Measurements from ENCODE around the gene DTX3. TPM values are rescaled to one million over a fixed set of nuclear protein-coding genes. Genes with fewer than 3 reads are reported as not detected.

The DTX3 gene
- total RNA-seq, 1 donor from 2014 or later, result 99.6 TPM

- DNase-seq, result no peak
- no peak for TF ChIP-seq CTCF (IDR thresholded peaks at IDR 0.05; ENCODE audit: partially characterized antibody, unreplicated experiment)
- no peaks in the 10 kb centered on the region for H3K4me1 Mint-ChIP-seq (ENCODE audit: low read depth, unreplicated experiment)
- H3K4me3 Mint-ChIP-seq (ENCODE audit: unreplicated experiment), result no peak overlapping the region
- H3K27me3 Mint-ChIP-seq (ENCODE audit: unreplicated experiment), result peaks cover 6% of the 10 kb centered on the region
- peaks cover 7% of the 10 kb centered on the region for H3K9me3 Mint-ChIP-seq (ENCODE audit: unreplicated experiment)
- H3K27ac Mint-ChIP-seq (ENCODE audit: unreplicated experiment), result no peak overlapping the region
- H3K36me3 Mint-ChIP-seq (ENCODE audit: unreplicated experiment), result peaks cover 18% of the 10 kb centered on the region
These were observed 32.5 kb upstream of the DTX3 start for GRCh38 chr12:57571926-57572762.

GRCh38 chr12:57574795-57575194, 29.8 kb upstream of the DTX3 start:
- DNase-seq, result no peak
- H3K27ac Mint-ChIP-seq (ENCODE audit: unreplicated experiment), result no peak overlapping the region
- H3K4me1 Mint-ChIP-seq (ENCODE audit: low read depth, unreplicated experiment), result no peaks in the 10 kb centered on the region
- no peak overlapping the region for H3K4me3 Mint-ChIP-seq (ENCODE audit: unreplicated experiment)
- peaks cover 16% of the 10 kb centered on the region for H3K36me3 Mint-ChIP-seq (ENCODE audit: unreplicated experiment)
- peaks cover 8% of the 10 kb centered on the region for H3K9me3 Mint-ChIP-seq (ENCODE audit: unreplicated experiment)
- peaks cover 10% of the 10 kb centered on the region for H3K27me3 Mint-ChIP-seq (ENCODE audit: unreplicated experiment)
- no peak for TF ChIP-seq CTCF (IDR thresholded peaks at IDR 0.05; ENCODE audit: partially characterized antibody, unreplicated experiment)

- no peaks in the 10 kb centered on the region for H3K4me1 Mint-ChIP-seq (ENCODE audit: low read depth, unreplicated experiment)
- H3K27me3 Mint-ChIP-seq (ENCODE audit: unreplicated experiment), result peaks cover 10% of the 10 kb centered on the region
- no peak for TF ChIP-seq CTCF (IDR thresholded peaks at IDR 0.05; ENCODE audit: partially characterized antibody, unreplicated experiment)
- peak overlapping the region; percentile 31 for H3K27ac Mint-ChIP-seq (ENCODE audit: unreplicated experiment)
- no peak for DNase-seq
- peaks cover 8% of the 10 kb centered on the region for H3K9me3 Mint-ChIP-seq (ENCODE audit: unreplicated experiment)
- peaks cover 15% of the 10 kb centered on the region for H3K36me3 Mint-ChIP-seq (ENCODE audit: unreplicated experiment)
- no peak overlapping the region for H3K4me3 Mint-ChIP-seq (ENCODE audit: unreplicated experiment)
These were observed 28.6 kb upstream of the DTX3 start for GRCh38 chr12:57575771-57576612.

- Mint-ChIP-seq H3K36me3 (ENCODE audit: unreplicated experiment) (peaks cover 13% of the 10 kb centered on the region), H3K27ac (ENCODE audit: unreplicated experiment) (no peak overlapping the region), H3K4me1 (ENCODE audit: low read depth, unreplicated experiment) (no peaks in the 10 kb centered on the region), H3K4me3 (ENCODE audit: unreplicated experiment) (no peak overlapping the region), H3K9me3 (ENCODE audit: unreplicated experiment) (peaks cover 8% of the 10 kb centered on the region), H3K27me3 (ENCODE audit: unreplicated experiment) (peaks cover 13% of the 10 kb centered on the region)
- no peak for TF ChIP-seq CTCF (IDR thresholded peaks at IDR 0.05; ENCODE audit: partially characterized antibody, unreplicated experiment)
- no peak for DNase-seq
These were observed 27.9 kb upstream of the DTX3 start for GRCh38 chr12:57576613-57577160.

Measured in glutamatergic neuron (in vitro differentiated cells).